OCI-LY1 (cell line): Measurements from ENCODE around the gene KLF15.

Experiments used
- H2AFZ ChIP-seq: fragments of 200-600 bp; sonication (generic), shearing (Covaris generic); 2 replicates; pipeline ENCODE4 v1.6.0; 2014; ENCODE audit warnings: antibody characterized with exemption, mild to moderate bottlenecking, low read length
- H3F3A ChIP-seq: fragments of 200-600 bp; sonication (generic), shearing (Covaris generic); 2 replicates; pipeline ENCODE4 v1.6.0; 2014; ENCODE audit warnings: mild to moderate bottlenecking, antibody characterized with exemption, low read length, moderate library complexity; ENCODE audit not compliant: insufficient read depth
- H3K27ac ChIP-seq: fragments of 200-600 bp; sonication (generic); 2 replicates; pipeline ENCODE4 v1.5.1; 2014; ENCODE audit warnings: low read length, mixed run types, mild to moderate bottlenecking, low read depth; ENCODE audit not compliant: poor library complexity, severe bottlenecking
- H3K27me3 ChIP-seq: fragments of 200-600 bp; sonication (generic); 2 replicates; pipeline ENCODE4 v1.6.0; 2014; ENCODE audit warnings: antibody characterized with exemption, mild to moderate bottlenecking, low read length, moderate library complexity; ENCODE audit not compliant: insufficient read depth
- H3K36me3 ChIP-seq: fragments of 200-600 bp; sonication (generic); 2 replicates; pipeline ENCODE4 v1.6.1; 2014; ENCODE audit warnings: mild to moderate bottlenecking, antibody characterized with exemption, low read length, moderate library complexity, mixed read lengths; ENCODE audit not compliant: insufficient read depth
- H3K4me1 ChIP-seq: fragments of 200-600 bp; sonication (generic); 2 replicates; pipeline ENCODE4 v1.5.1; 2014; ENCODE audit warnings: mild to moderate bottlenecking, low read length, moderate library complexity; ENCODE audit not compliant: insufficient read depth, severe bottlenecking
- H3K4me2 ChIP-seq: fragments of 200-600 bp; sonication (generic), shearing (Covaris generic); 2 replicates; pipeline ENCODE4 v1.6.1; 2014; ENCODE audit warnings: low read length
- H3K4me3 ChIP-seq: fragments of 200-600 bp; sonication (generic); 2 replicates; pipeline ENCODE4 v1.5.1; 2014; ENCODE audit warnings: low read length, low read depth, mild to moderate bottlenecking, mixed read lengths; ENCODE audit not compliant: poor library complexity, severe bottlenecking
- H3K79me2 ChIP-seq: fragments of 200-600 bp; shearing (Covaris generic); 2 replicates; pipeline ENCODE4 v1.6.1; 2016; ENCODE audit warnings: mixed run types, low read length, mixed read lengths; ENCODE audit not compliant: insufficient read depth
- H3K9ac ChIP-seq: fragments of 200-600 bp; sonication (generic), shearing (Covaris generic); 2 replicates; pipeline ENCODE4 v1.6.1; 2014; ENCODE audit warnings: mild to moderate bottlenecking, low read length, mixed read lengths
- H3K9me2 ChIP-seq: fragments of 200-600 bp; sonication (generic), shearing (Covaris generic); 2 replicates; pipeline ENCODE4 v1.6.1; 2014; ENCODE audit warnings: low read depth, mild to moderate bottlenecking, low read length, mixed read lengths
- H3K9me3 ChIP-seq: fragments of 200-600 bp; shearing (Covaris generic); 2 replicates; pipeline ENCODE4 v1.6.1; 2014; ENCODE audit warnings: low read length, mixed read lengths
- H4K20me1 ChIP-seq: fragments of 200-600 bp; sonication (generic), shearing (Covaris generic); 2 replicates; pipeline ENCODE4 v1.6.0; 2016; ENCODE audit warnings: mild to moderate bottlenecking, low read length; ENCODE audit not compliant: insufficient read depth
- CTCF ChIP-seq: fragments of 200-600 bp; sonication (generic), shearing (Covaris generic); IDR thresholded peaks from 2 replicates; pipeline ENCODE4 v1.5.1; 2017; ENCODE audit warnings: mild to moderate bottlenecking, antibody characterized with exemption, low read length, moderate library complexity, mixed read lengths
- EZH2 ChIP-seq: fragments of 200-600 bp; sonication (generic), shearing (Covaris generic); IDR thresholded peaks from 2 replicates; pipeline ENCODE4 v1.8.0; 2017; ENCODE audit warnings: borderline replicate concordance, mixed run types, mild to moderate bottlenecking, antibody characterized with exemption, low read length, moderate library complexity, mixed read lengths

Gene KLF15

GRCh38 chr3:126314305-126314789 lies 42.9 kb downstream of the KLF15 start:
- Histone ChIP-seq H3K36me3 (no peaks in the 10 kb centered on the region), H3K9ac (no peak overlapping the region), H3K79me2 (no peaks in the 10 kb centered on the region), H4K20me1 (no peaks in the 10 kb centered on the region), H3K27me3 (no peaks in the 10 kb centered on the region; the same call in 1 of the 2 replicates), H2AFZ (no peak overlapping the region), H3K9me3 (no peaks in the 10 kb centered on the region), H3F3A (no peaks in the 10 kb centered on the region), H3K4me1 (no peaks in the 10 kb centered on the region), H3K27ac (no peak overlapping the region), H3K4me3 (no peak overlapping the region), H3K4me2 (no peak overlapping the region), H3K9me2 (no peaks in the 10 kb centered on the region)
- TF ChIP-seq EZH2: no peak
- no peak for TF ChIP-seq CTCF

- Histone ChIP-seq H3K4me2 (no peak overlapping the region), H3K9me2 (no peaks in the 10 kb centered on the region), H3K36me3 (no peaks in the 10 kb centered on the region), H3K9me3 (no peaks in the 10 kb centered on the region), H3K4me3 (no peak overlapping the region), H3K9ac (no peak overlapping the region), H3F3A (no peaks in the 10 kb centered on the region), H2AFZ (no peak overlapping the region), H3K4me1 (no peaks in the 10 kb centered on the region), H4K20me1 (no peaks in the 10 kb centered on the region), H3K27ac (no peak overlapping the region), H3K79me2 (no peaks in the 10 kb centered on the region), H3K27me3 (no peaks in the 10 kb centered on the region; the same call in 1 of the 2 replicates)
- no peak for TF ChIP-seq CTCF
- no peak for TF ChIP-seq EZH2
These were observed 43.5 kb downstream of the KLF15 start for GRCh38 chr3:126313580-126314304.

- Histone ChIP-seq H2AFZ (no peak overlapping the region), H3K4me3 (no peak overlapping the region), H3K4me2 (no peak overlapping the region), H3F3A (no peaks in the 10 kb centered on the region), H3K79me2 (no peaks in the 10 kb centered on the region), H4K20me1 (no peaks in the 10 kb centered on the region), H3K9ac (no peak overlapping the region), H3K9me2 (no peaks in the 10 kb centered on the region), H3K9me3 (no peaks in the 10 kb centered on the region), H3K27ac (no peak overlapping the region), H3K36me3 (no peaks in the 10 kb centered on the region), H3K4me1 (no peaks in the 10 kb centered on the region), H3K27me3 (no peaks in the 10 kb centered on the region; the same call in 1 of the 2 replicates)
- TF ChIP-seq CTCF (no peak), EZH2 (no peak)
These were observed 44.0 kb downstream of the KLF15 start for GRCh38 chr3:126313166-126313565.
